ENCODE data around the gene PRKAR2B. TPM values are rescaled to one million over a fixed set of nuclear protein-coding genes. Genes with fewer than 3 reads are reported as not detected.

Gene PRKAR2B
- total and polyA plus RNA-seq, 2 donors (not counting 1 experiment from before 2014, with no cell fraction given): 0.07 to 0.81 TPM

GRCh38 chr7:107080533-107080932 is 36.0 kb downstream of the PRKAR2B start:
- H3K4me1 ChIP-seq (ENCODE audit: control insufficient read depth in 2 of 2, insufficient read depth in 2 of 2, low read length in 2 of 2): no peaks in the 10 kb centered on the region
- ATAC-seq (ENCODE audit: low read depth) (no peak), DNase-seq (no peak)
- no peaks in the 10 kb centered on the region for H3K4me1 Mint-ChIP-seq
- H3K36me3 ChIP-seq (replicated peaks in 1 of 2; ENCODE audit: control extremely low read depth in 1 of 2, control insufficient read depth in 1 of 2, extremely low read depth in 1 of 2, insufficient read depth in 2 of 2, low read length in 1 of 2): no peaks in the 10 kb centered on the region
- no peak overlapping the region for H3K9ac ChIP-seq (ENCODE audit: low read length)
- H3K79me2 ChIP-seq (ENCODE audit: control insufficient read depth, insufficient read depth, low read length): no peaks in the 10 kb centered on the region
- no peaks in the 10 kb centered on the region for H3K9me3 Mint-ChIP-seq (ENCODE audit: insufficient read depth)
- H3K4me3 ChIP-seq (ENCODE audit: control extremely low read depth in 1 of 5, extremely low read depth in 1 of 5, insufficient read depth in 1 of 5, low read depth in 2 of 5, low read length in 4 of 5): no peak overlapping the region
- no peaks in the 10 kb centered on the region for H4K20me1 ChIP-seq (ENCODE audit: control insufficient read depth, insufficient read depth, low read length, poor library complexity, severe bottlenecking)
- WGBS (ENCODE audit: insufficient coverage): no CpG with 5 or more reads among the region's 2 CpGs
- ChIA-PET CTCF (interaction anchor here (0.5 kb wide), 1 partner anchor 194 kb away, joined by 3 read pairs; no protein-coding TSS in a partner anchor), POLR2A (no interaction called here)
- no peak overlapping the region for H3K4me2 ChIP-seq (replicated peaks; ENCODE audit: low read depth, low read length, poor library complexity, severe bottlenecking)
- intact Hi-C loops (cut with micrococcal nuclease): no loop called here
- H3K27me3 ChIP-seq (replicated peaks in 1 of 4; ENCODE audit: control extremely low read depth in 1 of 4, control insufficient read depth in 3 of 4, insufficient read depth in 4 of 4, low read length in 3 of 4): no peaks in the 10 kb centered on the region
- TF ChIP-seq CTCF (IDR thresholded peaks at IDR 0.05): no peak
- no peak for TF ChIP-seq EZH2 (IDR thresholded peaks at IDR 0.05; ENCODE audit: borderline replicate concordance, insufficient read depth, low read depth, low read length, poor library complexity, severe bottlenecking)
- H3K27ac Mint-ChIP-seq: no peak overlapping the region
- H3K4me3 Mint-ChIP-seq: no peak overlapping the region
- no peaks in the 10 kb centered on the region for H3K9me3 ChIP-seq (ENCODE audit: control extremely low read depth in 1 of 3, control insufficient read depth in 2 of 3, insufficient read depth in 1 of 3, low read length in 2 of 3)
- H3K27me3 Mint-ChIP-seq: no peaks in the 10 kb centered on the region
- no peak overlapping the region for H3K27ac ChIP-seq (ENCODE audit: low read length in 2 of 2)
- no peak overlapping the region for H2AFZ ChIP-seq (ENCODE audit: insufficient read depth, low read depth, low read length, poor library complexity, severe bottlenecking)

- H3K9me3 ChIP-seq (ENCODE audit: control extremely low read depth in 1 of 3, control insufficient read depth in 2 of 3, insufficient read depth in 1 of 3, low read length in 2 of 3): no peaks in the 10 kb centered on the region
- no peaks in the 10 kb centered on the region for H3K4me1 ChIP-seq (ENCODE audit: control insufficient read depth in 2 of 2, insufficient read depth in 2 of 2, low read length in 2 of 2)
- no peaks in the 10 kb centered on the region for H3K4me1 Mint-ChIP-seq
- H3K4me3 ChIP-seq (ENCODE audit: control extremely low read depth in 1 of 5, extremely low read depth in 1 of 5, insufficient read depth in 1 of 5, low read depth in 2 of 5, low read length in 4 of 5): no peak overlapping the region
- no peak overlapping the region for H3K27ac ChIP-seq (ENCODE audit: low read length in 2 of 2)
- CTCF ChIA-PET: no interaction called here
- intact Hi-C loops (cut with micrococcal nuclease): no loop called here
- no peaks in the 10 kb centered on the region for H3K36me3 ChIP-seq (replicated peaks in 1 of 2; ENCODE audit: control extremely low read depth in 1 of 2, control insufficient read depth in 1 of 2, extremely low read depth in 1 of 2, insufficient read depth in 2 of 2, low read length in 1 of 2)
- POLR2A ChIA-PET: no interaction called here
- no peak overlapping the region for H2AFZ ChIP-seq (ENCODE audit: insufficient read depth, low read depth, low read length, poor library complexity, severe bottlenecking)
- no peaks in the 10 kb centered on the region for H3K27me3 ChIP-seq (replicated peaks in 1 of 4; ENCODE audit: control extremely low read depth in 1 of 4, control insufficient read depth in 3 of 4, insufficient read depth in 4 of 4, low read length in 3 of 4)
- no peak overlapping the region for H3K4me2 ChIP-seq (replicated peaks; ENCODE audit: low read depth, low read length, poor library complexity, severe bottlenecking)
- no peaks in the 10 kb centered on the region for H3K79me2 ChIP-seq (ENCODE audit: control insufficient read depth, insufficient read depth, low read length)
- H3K9me3 Mint-ChIP-seq (ENCODE audit: insufficient read depth): no peaks in the 10 kb centered on the region
- H3K4me3 Mint-ChIP-seq: no peak overlapping the region
- no peaks in the 10 kb centered on the region for H4K20me1 ChIP-seq (ENCODE audit: control insufficient read depth, insufficient read depth, low read length, poor library complexity, severe bottlenecking)
- ATAC-seq (ENCODE audit: low read depth) (no peak), DNase-seq (no peak)
- no peak for TF ChIP-seq EZH2 (IDR thresholded peaks at IDR 0.05; ENCODE audit: borderline replicate concordance, insufficient read depth, low read depth, low read length, poor library complexity, severe bottlenecking)
- TF ChIP-seq CTCF (IDR thresholded peaks at IDR 0.05): no peak
- no peak overlapping the region for H3K9ac ChIP-seq (ENCODE audit: low read length)
- no peaks in the 10 kb centered on the region for H3K27me3 Mint-ChIP-seq
- H3K27ac Mint-ChIP-seq: no peak overlapping the region
These were observed 40.7 kb downstream of the PRKAR2B start for GRCh38 chr7:107085180-107085579.
